ENCODE results near the gene AKNA. TPM values are rescaled to one million over a fixed set of nuclear protein-coding genes. Genes with fewer than 3 reads are reported as not detected.

The AKNA gene
- total RNA-seq, 2 experiments from 2014 or later: 61.4 to 203 TPM

- ChIA-PET CTCF (ENCODE audit: unreplicated experiment) (no interaction called here), POLR2A (interaction anchor here (0.6 kb wide), 2 partner anchors 15 to 37 kb away, joined by 3 read pairs; no protein-coding TSS in a partner anchor)
- no peaks in the 10 kb centered on the region for H3K4me1 ChIP-seq (ENCODE audit: insufficient read depth, low read length, poor library complexity, severe bottlenecking)
- H3K27ac ChIP-seq (ENCODE audit: low read depth, low read length, poor library complexity, severe bottlenecking): no peak overlapping the region
- intact Hi-C loops (cut with micrococcal nuclease; ENCODE audit: unreplicated experiment): no loop called here
- BruUV-seq (replicated peaks): no TSS peak
- H4K20me1 ChIP-seq (ENCODE audit: insufficient read depth, low read length): no peaks in the 10 kb centered on the region
- H3K4me2 ChIP-seq (ENCODE audit: low read length): no peak overlapping the region
- no peaks in the 10 kb centered on the region for H3K79me2 ChIP-seq (ENCODE audit: insufficient read depth, low read depth, low read length)
- no peaks in the 10 kb centered on the region for H3K9me3 ChIP-seq (ENCODE audit: low read length)
- TF ChIP-seq CTCF (conservative IDR thresholded peaks at IDR 0.05; ENCODE audit: low read length) (no peak), EZH2phosphoT487 (IDR thresholded peaks at IDR 0.05; ENCODE audit: borderline replicate concordance, low read depth, low read length) (no peak)
- peaks cover 96% of the 10 kb centered on the region for H3K36me3 ChIP-seq (ENCODE audit: insufficient read depth, low read length)
- DNase-seq (ENCODE audit: low spot score): no peak
- H3K4me3 ChIP-seq (ENCODE audit: low read depth, low read length, poor library complexity, severe bottlenecking): no peak overlapping the region
- H3K9me2 ChIP-seq (ENCODE audit: insufficient read depth, low read length): no peaks in the 10 kb centered on the region
- H2AFZ ChIP-seq (ENCODE audit: low read length): no peak overlapping the region
Observed at GRCh38 chr9:114355821-114356220, 32.0 kb downstream of the AKNA start.

GRCh38 chr9:114351932-114352331 is 35.9 kb downstream of the AKNA start:
- Histone ChIP-seq H3K9me3 (ENCODE audit: low read length) (no peaks in the 10 kb centered on the region), H3K27ac (ENCODE audit: low read depth, low read length, poor library complexity, severe bottlenecking) (no peak overlapping the region), H3K4me3 (ENCODE audit: low read depth, low read length, poor library complexity, severe bottlenecking) (no peak overlapping the region), H3K36me3 (ENCODE audit: insufficient read depth, low read length) (peaks cover 94% of the 10 kb centered on the region), H4K20me1 (ENCODE audit: insufficient read depth, low read length) (no peaks in the 10 kb centered on the region), H3K4me2 (ENCODE audit: low read length) (no peak overlapping the region), H3K79me2 (ENCODE audit: insufficient read depth, low read depth, low read length) (no peaks in the 10 kb centered on the region), H3K9me2 (ENCODE audit: insufficient read depth, low read length) (no peaks in the 10 kb centered on the region), H2AFZ (ENCODE audit: low read length) (no peak overlapping the region), H3K4me1 (ENCODE audit: insufficient read depth, low read length, poor library complexity, severe bottlenecking) (peaks cover 25% of the 10 kb centered on the region)
- intact Hi-C loops (cut with micrococcal nuclease; ENCODE audit: unreplicated experiment): no loop called here
- no TSS peak for BruUV-seq (replicated peaks)
- CTCF ChIA-PET (ENCODE audit: unreplicated experiment): no interaction called here
- no peak for TF ChIP-seq CTCF (conservative IDR thresholded peaks at IDR 0.05; ENCODE audit: low read length)
- TF ChIP-seq EZH2phosphoT487 (IDR thresholded peaks at IDR 0.05; ENCODE audit: borderline replicate concordance, low read depth, low read length): no peak
- POLR2A ChIA-PET: interaction anchor here (1.2 to 2.9 kb wide), 3 partner anchors 11 to 33 kb away, joined by 3 to 10 read pairs (median 3); no protein-coding TSS in a partner anchor
- no peak for DNase-seq (ENCODE audit: low spot score)

- H4K20me1 ChIP-seq (ENCODE audit: insufficient read depth, low read length): no peaks in the 10 kb centered on the region
- no peak overlapping the region for H3K27ac ChIP-seq (ENCODE audit: low read depth, low read length, poor library complexity, severe bottlenecking)
- no TSS peak for BruUV-seq (replicated peaks)
- peaks cover 94% of the 10 kb centered on the region for H3K36me3 ChIP-seq (ENCODE audit: insufficient read depth, low read length)
- no peak for DNase-seq (ENCODE audit: low spot score)
- H3K79me2 ChIP-seq (ENCODE audit: insufficient read depth, low read depth, low read length): no peaks in the 10 kb centered on the region
- ChIA-PET CTCF (ENCODE audit: unreplicated experiment) (interaction anchor here (0.8 to 0.9 kb wide), 2 partner anchors 12 to 38 kb away, joined by 3 to 7 read pairs; no protein-coding TSS in a partner anchor), POLR2A (interaction anchor here (1.0 to 1.3 kb wide), 4 partner anchors 13 to 40 kb away, joined by 3 read pairs; no protein-coding TSS in a partner anchor)
- H3K4me2 ChIP-seq (ENCODE audit: low read length): no peak overlapping the region
- peaks cover 25% of the 10 kb centered on the region for H3K4me1 ChIP-seq (ENCODE audit: insufficient read depth, low read length, poor library complexity, severe bottlenecking)
- intact Hi-C loops (cut with micrococcal nuclease; ENCODE audit: unreplicated experiment): no loop called here
- no peak overlapping the region for H2AFZ ChIP-seq (ENCODE audit: low read length)
- no peak for TF ChIP-seq CTCF (conservative IDR thresholded peaks at IDR 0.05; ENCODE audit: low read length)
- TF ChIP-seq EZH2phosphoT487 (IDR thresholded peaks at IDR 0.05; ENCODE audit: borderline replicate concordance, low read depth, low read length): no peak
- H3K9me2 ChIP-seq (ENCODE audit: insufficient read depth, low read length): no peaks in the 10 kb centered on the region
- H3K4me3 ChIP-seq (ENCODE audit: low read depth, low read length, poor library complexity, severe bottlenecking): no peak overlapping the region
- no peaks in the 10 kb centered on the region for H3K9me3 ChIP-seq (ENCODE audit: low read length)
Observed at GRCh38 chr9:114350636-114351401, 37.0 kb downstream of the AKNA start.
